ENCODE data around the gene FAM20C. TPM values are rescaled to one million over a fixed set of nuclear protein-coding genes. Genes with fewer than 3 reads are reported as not detected.

Gene FAM20C
- total RNA-seq, 1 experiment from 2014 or later, result 62.4 TPM

- ChIA-PET CTCF (interaction anchor here (0.6 kb wide), 1 partner anchor 84 kb away, joined by 3 read pairs; no protein-coding TSS in a partner anchor), POLR2A (interaction anchor here (0.6 kb wide), 1 partner anchor 91 kb away, joined by 4 read pairs; no protein-coding TSS in a partner anchor)
- ATAC-seq (0 out of 2 replicates have a peak, but pooled peaks have one; percentile 7), DNase-seq (ENCODE audit: low read depth, low spot score) (no peak)
- H3K36me3 ChIP-seq (ENCODE audit: control insufficient read depth, insufficient read depth, low read length), result no peaks in the 10 kb centered on the region
- H3K9me3 ChIP-seq (ENCODE audit: control insufficient read depth, insufficient read depth, low read depth, low read length), result no peaks in the 10 kb centered on the region
- no TSS peak for BruUV-seq (replicated peaks)
- H3K4me3 ChIP-seq (ENCODE audit: low read depth in 2 of 2, low read length in 2 of 2), result no peak overlapping the region
- TF ChIP-seq TCF7L2 (IDR thresholded peaks at IDR 0.05; ENCODE audit: low read depth, low read length), result no peak
- no peak for TF ChIP-seq POLR2AphosphoS5 (IDR thresholded peaks at IDR 0.05; ENCODE audit: low read depth, low read length)
- TF ChIP-seq SIN3A (IDR thresholded peaks at IDR 0.05; ENCODE audit: borderline replicate concordance, insufficient read depth, low read depth, low read length), result no peak
- no peak for TF ChIP-seq CTCF (IDR thresholded peaks at IDR 0.05)
- no peak for TF ChIP-seq REST (IDR thresholded peaks at IDR 0.05; ENCODE audit: insufficient read depth in 1 of 2, low read depth in 2 of 2, low read length in 1 of 2)
- in situ Hi-C loops (cut with HindIII; ENCODE audit: low pct_unique_long_range_greater_than_20kb, low sequenced_read_pairs) (no loop called here), intact Hi-C loops (cut with micrococcal nuclease; ENCODE audit: unreplicated experiment) (no loop called here)
- no peak overlapping the region for H3K27ac ChIP-seq (ENCODE audit: low read length)
- H3K4me1 ChIP-seq (ENCODE audit: control insufficient read depth, insufficient read depth, low read length), result no peaks in the 10 kb centered on the region
- peaks cover 8% of the 10 kb centered on the region; the same call in 1 of the 2 replicates for H3K27me3 ChIP-seq (ENCODE audit: control insufficient read depth, insufficient read depth, low read length)
These were observed 15.4 kb upstream of the FAM20C start for GRCh38 chr7:176786-177459.

- ATAC-seq (no peak), DNase-seq (ENCODE audit: low read depth, low spot score) (no peak)
- Histone ChIP-seq H3K9me3 (ENCODE audit: control insufficient read depth, insufficient read depth, low read depth, low read length) (no peaks in the 10 kb centered on the region), H3K27ac (ENCODE audit: low read length) (no peak overlapping the region), H3K27me3 (ENCODE audit: control insufficient read depth, insufficient read depth, low read length) (peaks cover 8% of the 10 kb centered on the region; the same call in 1 of the 2 replicates), H3K4me3 (ENCODE audit: low read depth in 2 of 2, low read length in 2 of 2) (no peak overlapping the region), H3K36me3 (ENCODE audit: control insufficient read depth, insufficient read depth, low read length) (no peaks in the 10 kb centered on the region), H3K4me1 (ENCODE audit: control insufficient read depth, insufficient read depth, low read length) (no peaks in the 10 kb centered on the region)
- intact Hi-C loops (cut with micrococcal nuclease; ENCODE audit: unreplicated experiment), result no loop called here
- ChIA-PET CTCF (no interaction called here), POLR2A (interaction anchor here (1.1 kb wide), 1 partner anchor 40 kb away, joined by 3 read pairs; no protein-coding TSS in a partner anchor)
- in situ Hi-C loops (cut with HindIII; ENCODE audit: low pct_unique_long_range_greater_than_20kb, low sequenced_read_pairs), result no loop called here
- TF ChIP-seq REST (IDR thresholded peaks at IDR 0.05; ENCODE audit: insufficient read depth in 1 of 2, low read depth in 2 of 2, low read length in 1 of 2) (no peak), TCF7L2 (IDR thresholded peaks at IDR 0.05; ENCODE audit: low read depth, low read length) (no peak), SIN3A (IDR thresholded peaks at IDR 0.05; ENCODE audit: borderline replicate concordance, insufficient read depth, low read depth, low read length) (no peak), POLR2AphosphoS5 (IDR thresholded peaks at IDR 0.05; ENCODE audit: low read depth, low read length) (no peak), CTCF (IDR thresholded peaks at IDR 0.05) (no peak)
- BruUV-seq (replicated peaks), result no TSS peak
These were observed 13.9 kb upstream of the FAM20C start for GRCh38 chr7:178444-178843.

All from Panc1 (cell line).